CD4-positive, alpha-beta memory T cell (primary cell): Measurements from ENCODE around the gene GPAM. TPM values are rescaled to one million over a fixed set of nuclear protein-coding genes. Genes with fewer than 3 reads are reported as not detected.
A peak's percentile ranks its signal among the peaks of the same experiment; 100 is the strongest.
"Not testable (repeated sequence)": the region's sequence is repeated elsewhere in the genome, so short reads cannot be mapped to it uniquely, and the experiment has no call there.

ENCODE experiments used
- CTCF ChIA-PET: fragments of 350-600 bp; sonication (Branson Sonifier 250); formaldehyde crosslinking; loops from one replicate; lab custom pipeline; 2021; ENCODE audit warnings: inconsistent platforms; ENCODE audit not compliant: partially characterized antibody; lab: Charles Lee
- POLR2A ChIA-PET: fragments of 350-600 bp; sonication (Branson Sonifier 250); formaldehyde crosslinking; loops from one replicate; lab custom pipeline; 2021; ENCODE audit not compliant: partially characterized antibody; lab: Charles Lee
- DNase-seq, 5 donors: peaks; one replicate each; pipeline versions ENCODE4 v3.0.0 to v3.0.0-alpha.2; 2020 to 2022; ENCODE audit warnings: mixed read lengths in 1 of 5
- H3K27ac ChIP-seq: one replicate; pipeline ENCODE4 v1.7.0; 2013; ENCODE audit warnings: low read depth, low read length
- H3K27me3 ChIP-seq: 2 replicates; pipeline ENCODE4 v1.7.0; 2013; ENCODE audit warnings: mild to moderate bottlenecking, low read length, moderate library complexity; ENCODE audit not compliant: insufficient read depth
- H3K36me3 ChIP-seq: 2 replicates; pipeline ENCODE4 v1.7.0; 2013; ENCODE audit warnings: mild to moderate bottlenecking, low read length, moderate library complexity; ENCODE audit not compliant: insufficient read depth
- H3K4me1 ChIP-seq: 2 replicates; pipeline ENCODE4 v1.7.0; 2013; ENCODE audit warnings: mild to moderate bottlenecking, low read length, moderate library complexity; ENCODE audit not compliant: insufficient read depth
- H3K4me3 ChIP-seq, 2 donors: one replicate each; pipeline ENCODE4 v1.7.0; 2013; ENCODE audit warnings: low read length in 2 of 2, mild to moderate bottlenecking in 1 of 2
- H3K9me3 ChIP-seq, 2 donors: one replicate each; pipeline ENCODE4 v1.7.0; 2013; ENCODE audit warnings: low read length in 2 of 2, control low read depth in 1 of 2; ENCODE audit not compliant: control insufficient read depth in 1 of 2
- H3K27ac Mint-ChIP-seq, 7 donors: one replicate each; pipeline ENCODE4 v1.8.0; 2020 to 2021; ENCODE audit warnings: mixed read lengths in 7 of 7, mild to moderate bottlenecking in 6 of 7, inconsistent platforms in 3 of 7, moderate library complexity in 3 of 7
- H3K27me3 Mint-ChIP-seq, 2 donors: one replicate each; pipeline ENCODE4 v1.8.0; 2020 to 2021; ENCODE audit warnings: mixed read lengths in 2 of 2
- H3K36me3 Mint-ChIP-seq, 2 donors: one replicate each; pipeline ENCODE4 v1.8.0; 2020 to 2021; ENCODE audit warnings: mixed read lengths in 2 of 2, inconsistent platforms in 1 of 2, mild to moderate bottlenecking in 1 of 2
- H3K4me1 Mint-ChIP-seq, 4 donors: one replicate each; pipeline ENCODE4 v1.8.0; 2020 to 2021; ENCODE audit warnings: mixed read lengths in 4 of 4, mild to moderate bottlenecking in 1 of 4
- H3K4me3 Mint-ChIP-seq, 8 donors: one replicate each; pipeline ENCODE4 v1.8.0; 2020 to 2021; ENCODE audit warnings: mixed read lengths in 8 of 8, mild to moderate bottlenecking in 7 of 8, moderate library complexity in 6 of 8, inconsistent platforms in 3 of 8
- H3K9me3 Mint-ChIP-seq, 8 donors: one replicate each; pipeline ENCODE4 v1.8.0; 2020 to 2021; ENCODE audit warnings: mixed read lengths in 8 of 8, mild to moderate bottlenecking in 5 of 8, inconsistent platforms in 3 of 8, moderate library complexity in 1 of 8
- intact Hi-C: fragments of 100-400 bp; cut with micrococcal nuclease; formaldehyde crosslinking; loops from one replicate; pipeline ENCODE4 v1.15.1; 2023
- polyA plus RNA-seq, 2 donors: library from polyadenylated mRNA; unstranded; fragments of 300-500 nt; fragmentation: Illumina TruSeq; gene quantifications; one replicate each; pipeline ENCODE4 v1.2.3, GENCODE V29; 2021
- total RNA-seq, 2 experiments: library from RNA; stranded (reverse); gene quantifications; one replicate each; pipeline ENCODE4 v1.2.3, GENCODE V29; 2021

GPAM gene
- total and polyA plus RNA-seq, 4 experiments from 2014 or later = 1.9 to 8.8 (median 4.2) TPM

GRCh38 chr10:112228366-112229088 is 45.0 kb upstream of the GPAM start:
- H3K27ac Mint-ChIP-seq, intact Hi-C loops, H3K9me3 ChIP-seq, H3K4me3 ChIP-seq, H3K27me3 ChIP-seq, DNase-seq, H3K36me3 ChIP-seq, H3K27ac ChIP-seq, H3K4me3 Mint-ChIP-seq, POLR2A ChIA-PET, H3K27me3 Mint-ChIP-seq, CTCF ChIA-PET, H3K4me1 ChIP-seq, H3K4me1 Mint-ChIP-seq, H3K36me3 Mint-ChIP-seq, H3K9me3 Mint-ChIP-seq: not testable (repeated sequence)

GRCh38 chr10:112227331-112227987 is 43.9 kb upstream of the GPAM start:
- Mint-ChIP-seq H3K4me1 (no peaks in the 10 kb centered on the region), H3K27me3 (peaks cover 7 to 9% of the 10 kb centered on the region in 2 donors), H3K27ac (no peak overlapping the region), H3K36me3 (no peaks in the 10 kb centered on the region), H3K4me3 (no peak overlapping the region), H3K9me3 (peaks cover 0 to 5% (median 0%) of the 10 kb centered on the region in 8 donors)
- DNase-seq = no peak
- Histone ChIP-seq H3K4me1 (no peaks in the 10 kb centered on the region), H3K9me3 (no peaks in the 10 kb centered on the region), H3K27me3 (no peaks in the 10 kb centered on the region), H3K36me3 (no peaks in the 10 kb centered on the region), H3K4me3 (no peak overlapping the region), H3K27ac (no peak overlapping the region)
- CTCF ChIA-PET = no interaction called here
- POLR2A ChIA-PET = no interaction called here
- intact Hi-C loops = no loop called here

GRCh38 chr10:112226439-112227248 is 43.1 kb upstream of the GPAM start:
- Mint-ChIP-seq H3K27ac (no peak overlapping the region), H3K27me3 (peaks cover 7 to 9% of the 10 kb centered on the region in 2 donors), H3K4me1 (no peaks in the 10 kb centered on the region), H3K36me3 (no peaks in the 10 kb centered on the region), H3K9me3 (peaks cover 0 to 5% (median 0%) of the 10 kb centered on the region in 8 donors), H3K4me3 (no peak overlapping the region)
- intact Hi-C loops = no loop called here
- ChIA-PET CTCF (interaction anchor here (1.7 kb wide), 1 partner anchor 13 kb away, joined by 4 read pairs; no protein-coding TSS in a partner anchor), POLR2A (no interaction called here)
- Histone ChIP-seq H3K4me3 (no peak overlapping the region), H3K4me1 (no peaks in the 10 kb centered on the region), H3K27me3 (no peaks in the 10 kb centered on the region), H3K9me3 (no peaks in the 10 kb centered on the region), H3K27ac (no peak overlapping the region), H3K36me3 (no peaks in the 10 kb centered on the region)
- no peak for DNase-seq

GRCh38 chr10:112225771-112226438 is 42.3 kb upstream of the GPAM start:
- H3K36me3 ChIP-seq = no peaks in the 10 kb centered on the region
- H3K9me3 ChIP-seq = no peaks in the 10 kb centered on the region
- no peak overlapping the region for H3K27ac ChIP-seq
- intact Hi-C loops = no loop called here
- H3K27ac Mint-ChIP-seq = no peak overlapping the region
- ChIA-PET CTCF (interaction anchor here (1.7 kb wide), 1 partner anchor 13 kb away, joined by 4 read pairs; no protein-coding TSS in a partner anchor), POLR2A (interaction anchor here (0.7 kb wide), 1 partner anchor 10 kb away, joined by 3 read pairs; no protein-coding TSS in a partner anchor)
- H3K27me3 Mint-ChIP-seq = peaks cover 7 to 9% of the 10 kb centered on the region in 2 donors
- DNase-seq = no peak
- H3K4me3 ChIP-seq = no peak overlapping the region
- no peak overlapping the region for H3K4me3 Mint-ChIP-seq
- H3K36me3 Mint-ChIP-seq = no peaks in the 10 kb centered on the region
- no peaks in the 10 kb centered on the region for H3K4me1 ChIP-seq
- H3K9me3 Mint-ChIP-seq = peaks cover 0 to 5% (median 0%) of the 10 kb centered on the region in 8 donors
- no peaks in the 10 kb centered on the region for H3K4me1 Mint-ChIP-seq
- H3K27me3 ChIP-seq = no peaks in the 10 kb centered on the region

GRCh38 chr10:112224933-112225529 is 41.5 kb upstream of the GPAM start:
- DNase-seq = no peak
- H3K9me3 ChIP-seq = no peaks in the 10 kb centered on the region
- H3K36me3 ChIP-seq = no peaks in the 10 kb centered on the region
- Mint-ChIP-seq H3K27ac (peak overlapping the region in 1 of 7 donors; percentile 58), H3K9me3 (peaks cover 0 to 11% (median 3%) of the 10 kb centered on the region in 8 donors), H3K36me3 (no peaks in the 10 kb centered on the region), H3K4me1 (no peaks in the 10 kb centered on the region), H3K4me3 (no peak overlapping the region), H3K27me3 (peaks cover 9 to 10% of the 10 kb centered on the region in 2 donors)
- ChIA-PET POLR2A (interaction anchor here (0.7 kb wide), 1 partner anchor 11 kb away, joined by 3 read pairs; no protein-coding TSS in a partner anchor), CTCF (interaction anchor here (1.7 kb wide), 1 partner anchor 14 kb away, joined by 4 read pairs; no protein-coding TSS in a partner anchor)
- H3K27me3 ChIP-seq = no peaks in the 10 kb centered on the region
- no peak overlapping the region for H3K4me3 ChIP-seq
- H3K4me1 ChIP-seq = no peaks in the 10 kb centered on the region
- intact Hi-C loops = no loop called here
- H3K27ac ChIP-seq = no peak overlapping the region

GRCh38 chr10:112223725-112224124 is 40.2 kb upstream of the GPAM start:
- no peaks in the 10 kb centered on the region for H3K9me3 ChIP-seq
- Mint-ChIP-seq H3K4me1 (no peaks in the 10 kb centered on the region), H3K36me3 (no peaks in the 10 kb centered on the region), H3K4me3 (no peak overlapping the region), H3K27ac (no peak overlapping the region), H3K27me3 (peaks cover 10% of the 10 kb centered on the region in 2 donors), H3K9me3 (peaks cover 0 to 12% (median 4%) of the 10 kb centered on the region in 8 donors)
- no peaks in the 10 kb centered on the region for H3K36me3 ChIP-seq
- no peak overlapping the region for H3K27ac ChIP-seq
- DNase-seq = no peak
- intact Hi-C loops = no loop called here
- H3K4me1 ChIP-seq = no peaks in the 10 kb centered on the region
- no peaks in the 10 kb centered on the region for H3K27me3 ChIP-seq
- no peak overlapping the region for H3K4me3 ChIP-seq
- POLR2A ChIA-PET = no interaction called here
- CTCF ChIA-PET = interaction anchor here (1.0 kb wide), 1 partner anchor 9 kb away, joined by 3 read pairs; no protein-coding TSS in a partner anchor
